H1 (cell line): ENCODE data around the gene AMIGO2. TPM values are rescaled to one million over a fixed set of nuclear protein-coding genes. Genes with fewer than 3 reads are reported as not detected.

ENCODE experiments used
- BACH1 ChIP-seq: IDR thresholded peaks from 2 replicates; pipeline ENCODE4 v1.6.1; 2012; ENCODE audit warnings: low read length, improper control_type of control experiment
- CTBP2 ChIP-seq: IDR thresholded peaks from 2 replicates; pipeline ENCODE4 v1.7.0; 2011; ENCODE audit warnings: borderline replicate concordance, mild to moderate bottlenecking, moderate library complexity, mixed read lengths, low read length; ENCODE audit not compliant: insufficient read depth, insufficient read length
- HDAC2 ChIP-seq, 2 experiments: fragments of 300-600 bp in 1 of 2; sonication (generic) in 1 of 2; IDR thresholded peaks; 2 replicates each; pipeline ENCODE4 v1.6.1; 2011 to 2012; ENCODE audit warnings: low read depth in 2 of 2, low read length in 2 of 2, mild to moderate bottlenecking in 2 of 2, moderate library complexity in 2 of 2, borderline replicate concordance in 1 of 2, inconsistent platforms in 1 of 2
- RNF2 ChIP-seq: fragments of 200-900, 300-1000 bp; sonication (generic); IDR thresholded peaks from 2 replicates; pipeline ENCODE4 v1.7.1; 2016; ENCODE audit warnings: borderline replicate concordance, low read depth, mild to moderate bottlenecking, antibody characterized with exemption, low read length; ENCODE audit not compliant: poor library complexity, severe bottlenecking; ENCODE audit errors: missing control alignments
- SP4 ChIP-seq: IDR thresholded peaks from 2 replicates; pipeline ENCODE4 v1.6.1; 2012; ENCODE audit warnings: low read length, inconsistent platforms
- SRF ChIP-seq: IDR thresholded peaks from 2 replicates; pipeline ENCODE4 v1.6.1; 2011; ENCODE audit warnings: mild to moderate bottlenecking, low read depth, low read length, moderate library complexity
- TEAD4 ChIP-seq: IDR thresholded peaks from 2 replicates; pipeline ENCODE4 v1.6.1; 2012; ENCODE audit warnings: low read depth, low read length, inconsistent platforms, mixed read lengths
- polyA plus RNA-seq, 7 experiments: library from polyadenylated mRNA; depleted of rRNA in 3 of 7; stranded (reverse) in 5 of 7; unstranded in 2 of 7; fragments of >200 nt in 5 of 7; fragments of 200-250 nt in 2 of 7; gene quantifications; 1 replicate in 5 of 7; 2 replicates in 1 of 7; 4 replicates in 1 of 7; pipeline versions ENCODE4 v1.2.1 to v1.2.3, GENCODE V29; 2011 to 2013; ENCODE audit warnings: missing spikeins in 2 of 7, mixed read lengths in 2 of 7
- total RNA-seq: library from RNA; stranded (reverse); fragmentation: NEBNext Ultra II Directional; extraction: Animal tissue kit (Norgen Biotek cat#: 25700); gene quantifications from 2 replicates; pipeline ENCODE4 v1.2.1, GENCODE V29; 2021

AMIGO2 gene
- total and polyA plus RNA-seq, 2 of the 8 experiments (the other 6 are each of a cell fraction or from before 2014, with no cell fraction given): 1.7 to 3.3 TPM

- no peak for TF ChIP-seq TEAD4
- TF ChIP-seq SRF: no peak
- TF ChIP-seq BACH1: no peak
- TF ChIP-seq RNF2: no peak
- no peak for TF ChIP-seq CTBP2
- TF ChIP-seq SP4: no peak
- TF ChIP-seq HDAC2 (IDR thresholded peaks at IDR 0.05; ENCODE audit: borderline replicate concordance in 1 of 2, low read depth in 2 of 2, low read length in 2 of 2): no peak
- TF ChIP-seq, all 59 proteins: peak for 0
Measured at GRCh38 chr12:47111854-47112253, 32.1 kb upstream of the AMIGO2 start (continued).
